ENCODE results near the gene SMIM28. TPM values are rescaled to one million over a fixed set of nuclear protein-coding genes. Genes with fewer than 3 reads are reported as not detected.
A peak's percentile ranks its signal among the peaks of the same experiment; 100 is the strongest.

Gene SMIM28
- polyA plus RNA-seq, 4 donors = not detected

- DNase-seq (ENCODE audit: low read depth in 4 of 4, low spot score in 3 of 4) = no peak
Observed at GRCh38 chr6:138372711-138373463, 4.8 kb upstream of the SMIM28 start.

GRCh38 chr6:138374230-138374629 lies 3.5 kb upstream of the SMIM28 start:
- no peak for DNase-seq (ENCODE audit: low read depth in 4 of 4, low spot score in 3 of 4)

GRCh38 chr6:138374815-138375214 lies 2.9 kb upstream of the SMIM28 start:
- no peak for DNase-seq (ENCODE audit: low read depth in 4 of 4, low spot score in 3 of 4)

- no peak for DNase-seq (ENCODE audit: low read depth in 4 of 4, low spot score in 3 of 4)
Observed at GRCh38 chr6:138377042-138377441, 663 bp upstream of the SMIM28 start.

- DNase-seq (ENCODE audit: low read depth in 4 of 4, low spot score in 3 of 4) = no peak
Observed at GRCh38 chr6:138378463-138378862, 758 bp downstream of the SMIM28 start.

GRCh38 chr6:138382498-138383265 lies 5.0 kb downstream of the SMIM28 start:
- no peak for DNase-seq (ENCODE audit: low read depth in 4 of 4, low spot score in 3 of 4)

- DNase-seq (ENCODE audit: low read depth in 4 of 4, low spot score in 3 of 4) = no peak
Observed at GRCh38 chr6:138383776-138384175, 6.1 kb downstream of the SMIM28 start.

- no peak for DNase-seq (ENCODE audit: low read depth in 4 of 4, low spot score in 3 of 4)
Observed at GRCh38 chr6:138386897-138387296, 9.2 kb downstream of the SMIM28 start.

- DNase-seq (ENCODE audit: low read depth in 4 of 4, low spot score in 3 of 4) = no peak
Observed at GRCh38 chr6:138387577-138388368, 10.1 kb downstream of the SMIM28 start.

- DNase-seq (ENCODE audit: low read depth in 4 of 4, low spot score in 3 of 4) = no peak
Observed at GRCh38 chr6:138389551-138389950, 11.8 kb downstream of the SMIM28 start.

GRCh38 chr6:138393871-138394783 lies 16.4 kb downstream of the SMIM28 start:
- DNase-seq (ENCODE audit: low read depth in 4 of 4, low spot score in 3 of 4) = no peak

GRCh38 chr6:138396709-138397108 lies 19.0 kb downstream of the SMIM28 start:
- DNase-seq (ENCODE audit: low read depth in 4 of 4, low spot score in 3 of 4) = no peak

- no peak for DNase-seq (ENCODE audit: low read depth in 4 of 4, low spot score in 3 of 4)
Observed at GRCh38 chr6:138397128-138398122, 19.7 kb downstream of the SMIM28 start.

GRCh38 chr6:138400326-138400725 lies 22.6 kb downstream of the SMIM28 start:
- DNase-seq (ENCODE audit: low read depth in 4 of 4, low spot score in 3 of 4) = no peak

GRCh38 chr6:138401960-138402837 lies 24.5 kb downstream of the SMIM28 start:
- DNase-seq (ENCODE audit: low read depth in 4 of 4, low spot score in 3 of 4) = no peak

- no peak for DNase-seq (ENCODE audit: low read depth in 4 of 4, low spot score in 3 of 4)
Observed at GRCh38 chr6:138402838-138403187, 25.1 kb downstream of the SMIM28 start.

GRCh38 chr6:138403324-138403800 lies 25.7 kb downstream of the SMIM28 start:
- peak in 2 of 4 donors; percentile 16 to 24 for DNase-seq (ENCODE audit: low read depth in 4 of 4, low spot score in 3 of 4)
